Measurements from ENCODE around the gene TNFRSF6B.

TNFRSF6B gene

GRCh38 chr20:63698739-63699465 is 2.5 kb downstream of the TNFRSF6B start:
- no peak for DNase-seq

- DNase-seq, result no peak
These were observed 3.2 kb downstream of the TNFRSF6B start for GRCh38 chr20:63699466-63700198.

GRCh38 chr20:63700199-63701050 is 4.0 kb downstream of the TNFRSF6B start:
- no peak for DNase-seq

- no peak for DNase-seq
These were observed 4.5 kb downstream of the TNFRSF6B start for GRCh38 chr20:63701051-63701328.

- DNase-seq, result no peak
These were observed 5.0 kb downstream of the TNFRSF6B start for GRCh38 chr20:63701329-63702035.

- DNase-seq, result no peak
These were observed 5.7 kb downstream of the TNFRSF6B start for GRCh38 chr20:63702036-63702665.

- no peak for DNase-seq
These were observed 6.5 kb downstream of the TNFRSF6B start for GRCh38 chr20:63702751-63703470.

GRCh38 chr20:63703471-63703975 is 7.1 kb downstream of the TNFRSF6B start:
- no peak for DNase-seq

- DNase-seq, result no peak
These were observed 7.7 kb downstream of the TNFRSF6B start for GRCh38 chr20:63703976-63704748.

- DNase-seq, result no peak
These were observed 8.3 kb downstream of the TNFRSF6B start for GRCh38 chr20:63704749-63705117.

GRCh38 chr20:63705232-63706026 is 9.0 kb downstream of the TNFRSF6B start:
- no peak for DNase-seq

- DNase-seq, result no peak
These were observed 9.7 kb downstream of the TNFRSF6B start for GRCh38 chr20:63706027-63706695.

- DNase-seq, result no peak
These were observed 10.6 kb downstream of the TNFRSF6B start for GRCh38 chr20:63706852-63707557.

GRCh38 chr20:63707558-63708300 is 11.3 kb downstream of the TNFRSF6B start, which contains the start of the genes ARFRP1 and ZGPAT:
TSS of gene ARFRP1 (minus strand) at chr20:63707976. CDS start at chr20:63707091, 885 bp downstream.
TSS of gene ZGPAT (plus strand) at chr20:63708039. CDS start at chr20:63708581, 542 bp downstream.
- peak; percentile 93 for DNase-seq

GRCh38 chr20:63708301-63709148 is 12.1 kb downstream of the TNFRSF6B start:
- DNase-seq, result peak; percentile 46

- no peak for DNase-seq
These were observed 12.7 kb downstream of the TNFRSF6B start for GRCh38 chr20:63709149-63709527.
